ENCODE data around the gene TMEM233. TPM values are rescaled to one million over a fixed set of nuclear protein-coding genes. Genes with fewer than 3 reads are reported as not detected.
"Not testable (repeated sequence)": the region's sequence is repeated elsewhere in the genome, so short reads cannot be mapped to it uniquely, and the experiment has no call there.

TMEM233 gene
- total RNA-seq, 1 experiment from 2014 or later: not detected

GRCh38 chr12:119644930-119645329, 51.4 kb downstream of the TMEM233 start:
- intact Hi-C loops (cut with micrococcal nuclease; ENCODE audit: unreplicated experiment): loop anchor here (5.0 kb wide), 2 partner anchors 33 to 98 kb away; no protein-coding TSS in a partner anchor
- H3K4me3 Mint-ChIP-seq (ENCODE audit: low read depth, unreplicated experiment): no peak overlapping the region
- CTCF ChIA-PET: no interaction called here
- H3K9me3 Mint-ChIP-seq (ENCODE audit: low read depth, unreplicated experiment): peaks cover 2% of the 10 kb centered on the region
- no peak overlapping the region for H3K27ac Mint-ChIP-seq (ENCODE audit: unreplicated experiment)
- peaks cover 10% of the 10 kb centered on the region for H3K27me3 Mint-ChIP-seq (ENCODE audit: unreplicated experiment)
- H3K36me3 Mint-ChIP-seq (ENCODE audit: insufficient read depth, unreplicated experiment): no peaks in the 10 kb centered on the region
- no TSS peak for BruUV-seq (replicated peaks)
- no peak for DNase-seq
- H3K4me1 Mint-ChIP-seq (ENCODE audit: low read depth, unreplicated experiment): no peaks in the 10 kb centered on the region
- no peak for TF ChIP-seq CTCF (IDR thresholded peaks at IDR 0.05; ENCODE audit: unreplicated experiment)

DNA sequence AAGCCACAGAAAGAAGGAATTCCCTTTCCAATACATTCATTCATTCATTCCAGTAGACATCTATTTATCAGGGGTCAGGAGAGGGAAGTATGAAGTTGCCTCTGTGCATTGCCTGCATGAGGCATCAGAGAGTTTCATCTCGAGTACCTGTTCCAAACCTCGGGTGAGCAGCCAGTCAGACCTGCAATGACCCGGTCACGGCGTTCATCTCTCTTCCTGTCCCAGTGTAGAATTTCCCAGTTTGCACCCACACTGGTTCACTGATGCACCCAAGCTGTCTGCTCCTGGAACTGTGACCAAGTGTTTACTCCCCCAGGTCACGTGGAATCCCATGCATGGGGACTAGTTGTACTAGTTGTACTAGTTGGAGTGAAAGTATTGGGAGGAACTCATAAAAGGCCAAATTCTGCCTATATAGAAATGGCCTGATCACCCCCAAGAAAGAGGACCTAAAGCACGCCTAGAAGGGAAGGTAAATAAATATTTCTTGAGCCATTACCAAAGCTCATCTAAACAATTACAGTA, 52.0 kb downstream of the TMEM233 start:
- TF ChIP-seq CTCF (IDR thresholded peaks at IDR 0.05; ENCODE audit: unreplicated experiment): no peak
- H3K4me3 Mint-ChIP-seq (ENCODE audit: low read depth, unreplicated experiment): no peak overlapping the region
- no TSS peak for BruUV-seq (replicated peaks)
- no peak overlapping the region for H3K27ac Mint-ChIP-seq (ENCODE audit: unreplicated experiment)
- intact Hi-C loops (cut with micrococcal nuclease; ENCODE audit: unreplicated experiment): loop anchor here (5.0 kb wide), 2 partner anchors 33 to 98 kb away; no protein-coding TSS in a partner anchor
- no peaks in the 10 kb centered on the region for H3K36me3 Mint-ChIP-seq (ENCODE audit: insufficient read depth, unreplicated experiment)
- H3K9me3 Mint-ChIP-seq (ENCODE audit: low read depth, unreplicated experiment): peaks cover 2% of the 10 kb centered on the region
- H3K4me1 Mint-ChIP-seq (ENCODE audit: low read depth, unreplicated experiment): no peaks in the 10 kb centered on the region
- CTCF ChIA-PET: no interaction called here
- peaks cover 6% of the 10 kb centered on the region for H3K27me3 Mint-ChIP-seq (ENCODE audit: unreplicated experiment)
- no peak for DNase-seq

GRCh38 chr12:119649202-119649808, 55.7 kb downstream of the TMEM233 start:
- Mint-ChIP-seq H3K4me1 (ENCODE audit: low read depth, unreplicated experiment) (no peaks in the 10 kb centered on the region), H3K4me3 (ENCODE audit: low read depth, unreplicated experiment) (no peak overlapping the region), H3K27ac (ENCODE audit: unreplicated experiment) (no peak overlapping the region), H3K36me3 (ENCODE audit: insufficient read depth, unreplicated experiment) (no peaks in the 10 kb centered on the region), H3K27me3 (ENCODE audit: unreplicated experiment) (no peaks in the 10 kb centered on the region), H3K9me3 (ENCODE audit: low read depth, unreplicated experiment) (peaks cover 9% of the 10 kb centered on the region)
- no peak for DNase-seq
- no TSS peak for BruUV-seq (replicated peaks)
- TF ChIP-seq CTCF (IDR thresholded peaks at IDR 0.05; ENCODE audit: unreplicated experiment): peak; percentile 71
- CTCF ChIA-PET: interaction anchor here (0.6 to 1.7 kb wide), 2 partner anchors 19 to 234 kb away, joined by 5 to 6 read pairs; partner anchors contain the start of gene PRKAB1
- intact Hi-C loops (cut with micrococcal nuclease; ENCODE audit: unreplicated experiment): loop anchor here (1.0 to 5.0 kb wide), 4 partner anchors 37 to 205 kb away; no protein-coding TSS in a partner anchor

DNA sequence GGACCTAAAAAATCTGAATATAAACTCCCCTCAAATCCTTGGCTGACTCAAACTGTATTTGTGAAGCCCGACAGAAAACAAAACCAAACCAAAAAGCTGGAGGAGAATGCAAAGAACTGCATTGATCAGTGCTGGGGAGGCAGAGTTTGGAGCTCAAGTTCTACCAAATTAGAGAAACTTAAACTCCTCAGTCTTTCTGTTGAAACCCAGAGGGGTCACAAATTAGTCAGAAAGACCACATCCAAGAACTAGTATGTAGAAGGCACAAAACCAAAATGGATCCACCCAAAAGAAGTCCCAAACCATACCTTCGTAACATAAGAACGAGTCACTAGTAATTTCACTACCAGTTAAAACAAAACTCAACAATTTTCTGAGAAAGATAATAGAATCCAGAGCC, 59.1 kb downstream of the TMEM233 start:
- CTCF ChIA-PET: no interaction called here

GRCh38 chr12:119657001-119657400, 63.4 kb downstream of the TMEM233 start:
- CTCF ChIA-PET: interaction anchor here (0.6 to 0.9 kb wide), 2 partner anchors 29 to 118 kb away, joined by 3 to 5 read pairs; no protein-coding TSS in a partner anchor
- not testable (repeated sequence) for BruUV-seq (replicated peaks); H3K36me3 Mint-ChIP-seq (ENCODE audit: insufficient read depth, unreplicated experiment); DNase-seq; H3K9me3 Mint-ChIP-seq (ENCODE audit: low read depth, unreplicated experiment); H3K4me3 Mint-ChIP-seq (ENCODE audit: low read depth, unreplicated experiment); H3K27me3 Mint-ChIP-seq (ENCODE audit: unreplicated experiment); H3K4me1 Mint-ChIP-seq (ENCODE audit: low read depth, unreplicated experiment); H3K27ac Mint-ChIP-seq (ENCODE audit: unreplicated experiment)
- intact Hi-C loops (cut with micrococcal nuclease; ENCODE audit: unreplicated experiment): loop anchor here (5.0 kb wide), 1 partner anchor 245 kb away; no protein-coding TSS in a partner anchor

More for the DNA sequence above, 59.1 kb downstream of the TMEM233 start:
- DNase-seq: no peak
- Mint-ChIP-seq H3K36me3 (ENCODE audit: insufficient read depth, unreplicated experiment) (no peaks in the 10 kb centered on the region), H3K27ac (ENCODE audit: unreplicated experiment) (no peak overlapping the region), H3K4me1 (ENCODE audit: low read depth, unreplicated experiment) (no peaks in the 10 kb centered on the region), H3K9me3 (ENCODE audit: low read depth, unreplicated experiment) (peaks cover 6% of the 10 kb centered on the region), H3K4me3 (ENCODE audit: low read depth, unreplicated experiment) (no peak overlapping the region), H3K27me3 (ENCODE audit: unreplicated experiment) (no peaks in the 10 kb centered on the region)
- TF ChIP-seq CTCF (IDR thresholded peaks at IDR 0.05; ENCODE audit: unreplicated experiment): no peak
- no TSS peak for BruUV-seq (replicated peaks)
- intact Hi-C loops (cut with micrococcal nuclease; ENCODE audit: unreplicated experiment): no loop called here

- CTCF ChIA-PET: interaction anchor here (0.6 to 1.5 kb wide), 5 partner anchors 9 to 244 kb away, joined by 3 to 20 read pairs (median 3); partner anchors contain the start of gene PRKAB1
- not testable (repeated sequence) for H3K27ac Mint-ChIP-seq (ENCODE audit: unreplicated experiment); H3K36me3 Mint-ChIP-seq (ENCODE audit: insufficient read depth, unreplicated experiment); H3K9me3 Mint-ChIP-seq (ENCODE audit: low read depth, unreplicated experiment); H3K4me1 Mint-ChIP-seq (ENCODE audit: low read depth, unreplicated experiment); H3K4me3 Mint-ChIP-seq (ENCODE audit: low read depth, unreplicated experiment); DNase-seq; BruUV-seq (replicated peaks)
- intact Hi-C loops (cut with micrococcal nuclease; ENCODE audit: unreplicated experiment): loop anchor here (1.0 to 5.0 kb wide), 2 partner anchors 123 to 244 kb away; no protein-coding TSS in a partner anchor
- H3K27me3 Mint-ChIP-seq (ENCODE audit: unreplicated experiment): peaks cover 13% of the 10 kb centered on the region
Observed at GRCh38 chr12:119658166-119658565, 64.6 kb downstream of the TMEM233 start.
